Stimulated activated naive CD8-positive, alpha-beta T cell treated with anti-CD3 and anti-CD28 coated beads, Interleukin-15, Interleukin-2, amounts not matched to agents 100 U/mL and 50 U/mL, for 24 hours (primary cell): Measurements from ENCODE around the gene WDR81.
"Not testable (repeated sequence)": the region's sequence is repeated elsewhere in the genome, so short reads cannot be mapped to it uniquely, and the experiment has no call there.

Experiments used
- ATAC-seq: fragments of 150-1000 bp; cut with Tn5 transposase; one replicate; pipeline ENCODE4 v1.10.0; 2021
- DNase-seq: peaks from one replicate; pipeline ENCODE4 v3.0.0; 2021

The WDR81 gene

GRCh38 chr17:1730326-1731193 lies 6.1 kb downstream of the WDR81 start:
- ATAC-seq (no peak), DNase-seq (no peak)

GRCh38 chr17:1731194-1731506 lies 6.6 kb downstream of the WDR81 start:
- DNase-seq, result no peak
- no peak for ATAC-seq

DNA sequence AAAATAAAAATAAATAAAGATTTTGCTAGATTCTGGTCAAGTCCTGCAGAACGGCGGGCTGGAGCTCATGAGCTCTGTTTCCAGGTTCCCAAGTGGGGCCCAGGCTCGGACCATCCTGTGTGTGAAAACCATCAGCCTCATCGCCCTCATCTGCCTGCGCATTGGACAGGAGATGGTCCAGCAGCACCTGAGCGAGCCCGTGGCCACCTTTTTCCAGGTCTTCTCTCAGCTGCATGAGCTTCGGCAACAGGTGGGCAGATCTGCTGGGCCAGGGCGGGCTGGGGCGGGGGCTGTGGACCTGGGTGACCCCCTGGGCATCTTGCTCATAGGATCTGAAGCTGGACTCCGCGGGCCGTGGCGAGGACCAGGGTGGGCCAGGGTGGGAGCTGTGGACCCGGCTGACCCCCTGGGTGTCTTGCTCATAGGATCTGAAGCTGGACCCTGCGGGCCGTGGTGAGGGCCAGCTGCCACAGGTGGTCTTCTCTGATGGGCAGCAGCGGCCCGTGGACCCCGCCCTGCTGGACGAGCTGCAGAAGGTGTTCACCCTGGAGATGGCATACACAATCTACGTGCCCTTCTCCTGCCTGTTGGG lies 7.8 kb downstream of the WDR81 start:
- ATAC-seq (no peak), DNase-seq (no peak)

- no peak for ATAC-seq
Measured at GRCh38 chr17:1732833-1733321, 8.4 kb downstream of the WDR81 start.

GRCh38 chr17:1733759-1734158 lies 9.3 kb downstream of the WDR81 start:
- ATAC-seq, result no peak
- no peak for DNase-seq

More at GRCh38 chr17:1732833-1733321, 8.4 kb downstream of the WDR81 start:
- no peak for DNase-seq

DNA sequence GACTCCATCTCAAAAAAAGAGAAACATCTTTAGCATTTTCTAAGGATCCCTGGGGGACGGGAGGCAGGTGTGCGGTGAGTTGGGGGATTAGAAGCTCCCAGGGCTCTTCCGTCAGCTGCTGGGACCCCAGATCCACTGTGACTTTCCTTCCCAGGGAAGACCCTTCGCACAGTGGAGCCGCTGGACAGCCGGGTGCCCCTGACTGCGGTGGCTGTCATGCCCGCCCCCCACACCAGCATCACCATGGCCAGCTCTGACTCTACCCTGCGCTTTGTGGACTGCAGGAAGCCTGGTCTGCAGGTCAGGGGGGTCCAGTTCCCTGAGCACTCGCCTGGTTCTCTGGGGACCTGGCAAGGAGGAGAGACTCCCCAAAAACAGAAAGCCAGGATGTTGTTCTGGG lies 10.9 kb downstream of the WDR81 start:
- no peak for ATAC-seq
- DNase-seq, result no peak

- DNase-seq, result no peak
- no peak for ATAC-seq
Measured at GRCh38 chr17:1735834-1736347, 11.4 kb downstream of the WDR81 start.

DNA sequence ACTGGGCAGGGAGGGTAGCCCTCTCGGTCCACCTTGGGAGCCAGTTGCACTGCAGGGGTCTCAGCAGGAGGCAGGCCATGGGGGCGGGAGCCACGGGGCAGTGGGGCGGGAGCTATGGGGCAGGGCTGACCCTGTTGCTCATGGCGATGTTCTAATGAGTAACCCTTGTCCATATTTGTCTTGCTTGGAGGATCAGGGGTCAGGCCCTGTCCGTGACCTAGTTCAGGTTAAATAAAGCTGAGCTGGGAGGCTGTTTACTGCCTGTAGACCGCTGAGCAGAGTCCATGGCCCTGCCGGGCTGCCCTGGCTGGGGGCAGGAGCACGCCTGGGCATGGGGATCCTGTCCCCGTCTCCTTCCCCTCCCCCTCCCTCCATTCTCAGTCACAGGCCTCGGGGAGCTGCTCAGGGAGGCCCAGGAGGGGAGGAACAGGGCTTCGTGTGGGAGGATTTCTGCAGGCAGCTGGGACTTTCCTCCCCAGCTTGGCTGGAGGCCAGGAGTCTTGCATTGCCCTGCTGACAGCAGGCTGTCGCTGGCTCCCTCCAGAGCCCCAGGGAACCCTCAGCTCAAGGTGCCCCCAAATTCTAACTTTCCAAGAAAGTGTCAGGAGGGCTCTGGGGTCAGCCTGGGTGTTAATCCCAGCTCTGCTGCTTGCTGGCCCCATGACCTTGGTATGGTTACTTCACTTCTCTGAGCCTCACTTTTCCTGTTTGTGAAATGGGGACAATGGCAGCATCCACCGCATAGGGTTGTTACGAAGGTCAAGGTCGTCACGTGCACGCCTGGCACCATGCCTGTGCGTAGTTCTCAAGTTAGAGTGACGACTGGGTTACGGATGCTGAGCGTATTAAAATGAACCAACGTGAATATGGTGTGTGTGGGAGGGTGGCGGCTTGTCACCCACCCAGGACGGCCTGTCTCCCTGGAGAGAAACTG lies 12.1 kb downstream of the WDR81 start:
- peak; percentile 70 for DNase-seq

DNA sequence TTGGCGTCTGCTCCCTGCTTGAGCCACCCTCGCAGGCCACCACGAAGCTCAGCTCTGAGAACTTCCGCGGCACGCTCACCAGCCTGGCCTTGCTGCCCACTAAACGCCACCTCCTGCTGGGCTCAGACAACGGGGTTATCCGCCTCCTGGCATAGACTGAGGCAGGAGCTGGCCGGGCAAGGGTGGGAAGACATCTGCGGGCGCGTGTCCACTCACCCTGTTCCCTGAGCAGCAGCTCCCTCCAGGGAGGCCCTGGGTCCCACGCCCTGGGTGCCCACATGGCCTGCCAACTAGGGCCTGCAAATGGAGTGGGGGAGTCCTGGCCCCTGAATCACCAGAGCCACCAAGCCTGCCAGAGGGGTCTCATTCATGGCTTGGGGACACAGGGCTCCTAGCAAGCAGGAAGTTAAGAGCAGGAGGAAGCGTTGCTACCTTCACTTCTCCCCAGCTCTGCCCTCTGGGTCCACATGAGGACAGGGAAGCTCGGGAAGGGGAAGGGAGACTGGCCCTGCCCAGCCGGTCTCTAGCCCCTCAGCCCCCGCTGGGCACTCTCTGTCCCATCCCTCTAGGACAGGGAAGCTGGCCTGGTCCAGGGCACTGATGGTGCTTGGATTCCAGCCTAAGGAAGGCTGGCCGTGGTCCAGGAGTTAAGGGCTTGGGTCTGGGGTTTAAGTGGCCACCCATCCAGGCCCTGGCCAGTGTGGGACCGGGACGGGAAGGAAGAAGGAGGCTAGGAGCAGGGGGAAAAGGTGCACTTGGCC lies 13.2 kb downstream of the WDR81 start:
- ATAC-seq (no peak), DNase-seq (no peak)

More for the DNA sequence above, 12.1 kb downstream of the WDR81 start:
- peak; percentile 63 for ATAC-seq

- not testable (repeated sequence) for DNase-seq, ATAC-seq
Measured at GRCh38 chr17:1741899-1742298, 17.4 kb downstream of the WDR81 start.

GRCh38 chr17:1742371-1743087 lies 18.0 kb downstream of the WDR81 start, which contains the start of gene SERPINF2:
SERPINF2 (plus strand) TSS chr17:1742871; CDS start chr17:1744996, 2,125 bp downstream.
- ATAC-seq, result no peak
- no peak for DNase-seq

DNA sequence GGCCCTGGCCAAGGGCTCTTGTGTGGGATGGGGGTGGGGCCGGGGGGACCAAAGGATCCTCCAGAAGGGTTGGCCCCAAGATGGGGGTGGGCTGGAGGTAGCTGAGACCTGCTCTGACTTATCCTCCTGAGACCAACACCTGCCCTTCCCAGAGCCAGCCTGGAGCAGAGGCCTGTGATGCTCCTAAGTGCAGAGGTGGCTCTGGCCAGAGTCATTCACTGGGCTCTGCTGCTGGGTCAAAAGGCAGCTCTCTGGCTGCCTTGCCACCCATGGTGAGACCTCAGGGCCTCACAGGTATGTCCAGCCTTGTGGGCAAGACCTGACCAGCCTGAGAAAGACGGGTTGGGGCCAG lies 18.6 kb downstream of the WDR81 start:
- ATAC-seq (no peak), DNase-seq (no peak)

GRCh38 chr17:1744551-1745512 lies 20.3 kb downstream of the WDR81 start:
- ATAC-seq, result no peak
- no peak for DNase-seq

GRCh38 chr17:1745513-1746020 lies 21.1 kb downstream of the WDR81 start:
- ATAC-seq (no peak), DNase-seq (no peak)

DNA sequence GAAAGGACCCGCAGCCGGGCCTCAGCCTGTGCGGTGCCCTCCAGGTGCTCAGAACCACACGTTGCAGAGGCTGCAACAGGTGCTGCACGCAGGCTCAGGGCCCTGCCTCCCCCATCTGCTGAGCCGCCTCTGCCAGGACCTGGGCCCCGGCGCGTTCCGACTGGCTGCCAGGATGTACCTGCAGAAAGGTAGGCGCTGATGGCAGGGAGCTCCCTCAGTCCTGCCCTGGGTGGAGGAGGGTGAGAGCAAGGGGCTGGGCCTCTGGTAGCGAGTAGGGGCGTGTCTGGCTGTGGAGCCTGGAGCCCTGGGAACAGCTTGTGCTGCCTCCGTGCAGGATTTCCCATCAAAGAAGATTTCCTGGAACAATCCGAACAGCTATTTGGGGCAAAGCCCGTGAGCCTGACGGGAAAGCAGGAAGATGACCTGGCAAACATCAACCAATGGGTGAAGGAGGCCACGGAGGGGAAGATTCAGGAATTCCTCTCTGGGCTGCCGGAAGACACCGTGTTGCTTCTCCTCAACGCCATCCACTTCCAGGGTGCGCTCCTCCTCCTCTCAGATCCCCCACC lies 22.6 kb downstream of the WDR81 start:
- no peak for ATAC-seq

GRCh38 chr17:1750628-1751027 lies 26.1 kb downstream of the WDR81 start:
- ATAC-seq (no peak), DNase-seq (no peak)

More for the DNA sequence above, 22.6 kb downstream of the WDR81 start:
- DNase-seq, result no peak

DNA sequence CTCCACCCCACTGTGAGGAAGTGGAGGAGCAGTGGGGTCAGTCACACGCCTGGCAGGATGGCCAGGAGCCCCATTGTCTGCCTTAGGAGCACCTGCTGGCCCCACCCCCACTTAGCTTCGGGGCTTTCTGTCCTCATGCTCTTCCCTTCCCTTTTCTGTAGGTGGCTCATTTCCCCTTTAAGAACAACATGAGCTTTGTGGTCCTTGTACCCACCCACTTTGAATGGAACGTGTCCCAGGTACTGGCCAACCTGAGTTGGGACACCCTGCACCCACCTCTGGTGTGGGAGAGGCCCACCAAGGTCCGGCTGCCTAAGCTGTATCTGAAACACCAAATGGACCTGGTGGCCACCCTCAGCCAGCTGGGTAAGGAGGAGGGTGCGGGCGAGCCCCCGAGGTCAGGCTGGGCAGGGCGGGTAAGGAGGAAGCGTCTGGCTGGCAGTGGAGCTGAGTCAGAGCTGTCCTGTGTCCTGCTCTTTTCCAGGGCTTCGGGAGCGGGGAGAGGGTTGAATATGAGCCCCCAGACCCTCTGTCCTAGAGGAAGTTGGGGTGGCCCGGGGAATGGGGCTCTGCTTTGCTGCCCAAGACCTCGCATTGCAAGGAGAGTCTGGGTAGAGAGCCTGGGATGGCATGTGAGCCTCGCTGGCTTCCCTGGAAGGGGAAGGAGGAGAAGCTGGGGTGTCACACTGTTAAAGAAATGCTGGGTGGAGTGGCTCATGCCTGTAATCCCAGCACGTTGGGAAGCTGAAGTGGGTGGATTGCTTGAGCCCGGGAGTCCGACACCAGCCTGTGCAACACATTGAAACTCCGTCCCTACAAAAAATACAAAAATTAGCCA lies 28.1 kb downstream of the WDR81 start:
- DNase-seq (no peak), ATAC-seq (peak; percentile 23)
